Body of pancreas (tissue), 4 donors: ENCODE data around the gene IFNA1.

Source experiments
- CTCF ChIP-seq, 7 experiments: fragments of 450-650 bp in 4 of 7; fragments of 200-600 bp in 3 of 7; sonication (generic) in 3 of 7; IDR thresholded peaks; one replicate each; pipeline ENCODE4 v1.5.1; 2016 to 2019; ENCODE audit warnings: antibody characterized with exemption in 7 of 7
- POLR2A ChIP-seq, 3 donors: fragments of 450-650 bp; IDR thresholded peaks; one replicate each; pipeline ENCODE4 v1.6.1; 2016; ENCODE audit warnings: antibody characterized with exemption in 3 of 3, mild to moderate bottlenecking in 2 of 3

- no peak for TF ChIP-seq CTCF (IDR thresholded peaks at IDR 0.05)
- no peak for TF ChIP-seq POLR2A (IDR thresholded peaks at IDR 0.05)
Measured at GRCh38 chr9:21479152-21479702, 39.0 kb downstream of the IFNA1 start.
